HepG2 (cell line): ENCODE measurements around the gene NUP58. TPM values are rescaled to one million over a fixed set of nuclear protein-coding genes. Genes with fewer than 3 reads are reported as not detected.

Source experiments
- ARNTL ChIP-seq: sonication (generic); formaldehyde crosslinking; IDR thresholded peaks from 2 replicates; pipeline ENCODE4 v1.4.0; 2020; ENCODE audit warnings: mild to moderate bottlenecking, missing genetic modification reagents
- EHMT2 ChIP-seq: fragments of 200-600 bp; sonication (generic); IDR thresholded peaks from 2 replicates; pipeline ENCODE4 v1.7.0; 2017; ENCODE audit warnings: antibody characterized with exemption, low read depth, low read length, borderline replicate concordance
- MED13 ChIP-seq: sonication (generic); formaldehyde crosslinking; IDR thresholded peaks from 2 replicates; pipeline ENCODE4 v1.5.0; 2020; ENCODE audit warnings: missing genetic modification reagents
- MTF2 ChIP-seq: sonication (generic); formaldehyde crosslinking; IDR thresholded peaks from 2 replicates; pipeline ENCODE4 v1.5.0; 2020; ENCODE audit warnings: missing genetic modification reagents, borderline replicate concordance
- NPAS2 ChIP-seq: sonication (generic); formaldehyde crosslinking; IDR thresholded peaks from 2 replicates; pipeline ENCODE4 v1.8.0; 2022; ENCODE audit warnings: mild to moderate bottlenecking, missing genetic modification reagents, borderline replicate concordance
- PITX1 ChIP-seq: sonication (generic); formaldehyde crosslinking; IDR thresholded peaks from 2 replicates; pipeline ENCODE4 v1.5.1; 2020; ENCODE audit warnings: mild to moderate bottlenecking, missing genetic modification reagents
- RAD21 ChIP-seq: fragments of 450-650 bp; formaldehyde crosslinking; IDR thresholded peaks from 2 replicates; pipeline ENCODE4 v1.5.0; 2020; ENCODE audit warnings: mild to moderate bottlenecking
- SAFB2 ChIP-seq: sonication (generic); formaldehyde crosslinking; IDR thresholded peaks from 2 replicates; pipeline ENCODE4 v1.5.1; 2020; ENCODE audit warnings: missing genetic modification reagents, low read depth, mild to moderate bottlenecking, borderline replicate concordance
- SIN3A ChIP-seq: IDR thresholded peaks from 2 replicates; pipeline ENCODE4 v1.6.1; 2011; ENCODE audit warnings: low read depth, mild to moderate bottlenecking, control low read depth, low read length, borderline replicate concordance
- TBX2 ChIP-seq: sonication (generic); formaldehyde crosslinking; IDR thresholded peaks from 2 replicates; pipeline ENCODE4 v1.5.0; 2020; ENCODE audit warnings: missing genetic modification reagents, mild to moderate bottlenecking, borderline replicate concordance
- TCF7 ChIP-seq: sonication (generic); IDR thresholded peaks from 2 replicates; pipeline ENCODE4 v1.6.1; 2016; ENCODE audit warnings: antibody characterized with exemption, low read depth
- YEATS2 ChIP-seq: sonication (generic); formaldehyde crosslinking; IDR thresholded peaks from 2 replicates; pipeline ENCODE4 v1.4.0; 2020; ENCODE audit warnings: missing genetic modification reagents, borderline replicate concordance
- ZFP36L1 ChIP-seq: sonication (generic); formaldehyde crosslinking; IDR thresholded peaks from 2 replicates; pipeline ENCODE4 v1.8.0; 2022; ENCODE audit warnings: mild to moderate bottlenecking, missing genetic modification reagents, moderate library complexity
- ZFP37 ChIP-seq: sonication (generic); formaldehyde crosslinking; IDR thresholded peaks from 2 replicates; pipeline ENCODE4 v1.4.0; 2020; ENCODE audit warnings: missing genetic modification reagents, borderline replicate concordance
- ZNF367 ChIP-seq: sonication (generic); formaldehyde crosslinking; IDR thresholded peaks from 2 replicates; pipeline ENCODE4 v1.4.0; 2020; ENCODE audit warnings: missing genetic modification reagents, borderline replicate concordance
- ZNF782 ChIP-seq: sonication (generic); formaldehyde crosslinking; IDR thresholded peaks from 2 replicates; pipeline ENCODE4 v1.4.0; 2020; ENCODE audit warnings: missing genetic modification reagents, mild to moderate bottlenecking, borderline replicate concordance
- ZSCAN25 ChIP-seq: sonication (generic); formaldehyde crosslinking; IDR thresholded peaks from 2 replicates; pipeline ENCODE4 v1.8.0; 2022; ENCODE audit warnings: mild to moderate bottlenecking, missing genetic modification reagents
- polyA plus RNA-seq, 8 experiments: library from polyadenylated mRNA; depleted of rRNA in 3 of 8; stranded (reverse) in 7 of 8; unstranded in 1 of 8; fragments of >200 nt; fragmentation: Illumina TruSeq in 4 of 8; extraction: Trizol in 4 of 8; gene quantifications; 2 replicates each; pipeline versions ENCODE4 v1.2.1 to v1.2.3, GENCODE V29; 2011 to 2016; ENCODE audit warnings: low read depth in 4 of 8, missing spikeins in 1 of 8, mixed read lengths in 1 of 8; ENCODE audit not compliant: insufficient read depth in 1 of 8
- total RNA-seq, 5 experiments: library from RNA; depleted of rRNA; stranded (reverse); fragments of >200 nt; fragmentation: Illumina TruSeq; extraction: Trizol; gene quantifications; 2 replicates each; pipeline ENCODE4 v1.2.3, GENCODE V29; 2016; ENCODE audit warnings: low read depth in 1 of 5
- TF ChIP-seq, protein P1 (sequence below): sonication (generic); formaldehyde crosslinking; conservative IDR thresholded peaks from 2 replicates; pipeline ENCODE4 v1.4.0; 2020; ENCODE audit warnings: mild to moderate bottlenecking, missing genetic modification reagents, moderate library complexity
- TF ChIP-seq, protein P2 (sequence below): sonication (generic); formaldehyde crosslinking; IDR thresholded peaks from 2 replicates; pipeline ENCODE4 v1.5.0; 2020; ENCODE audit warnings: missing genetic modification reagents, mild to moderate bottlenecking, borderline replicate concordance
- TF ChIP-seq, protein P3 (sequence below): sonication (generic); formaldehyde crosslinking; IDR thresholded peaks from 2 replicates; pipeline ENCODE4; 2020; ENCODE audit warnings: missing genetic modification reagents, mild to moderate bottlenecking, borderline replicate concordance
- TF ChIP-seq, protein P4 (sequence below): IDR thresholded peaks from 2 replicates; pipeline ENCODE4 v1.6.1; 2012; ENCODE audit warnings: inconsistent platforms

Gene NUP58
- total and polyA plus RNA-seq, 2 of the 13 experiments (the other 11 are each of a cell fraction or from before 2014, with no cell fraction given): 45.4 to 46.5 TPM

DNA sequence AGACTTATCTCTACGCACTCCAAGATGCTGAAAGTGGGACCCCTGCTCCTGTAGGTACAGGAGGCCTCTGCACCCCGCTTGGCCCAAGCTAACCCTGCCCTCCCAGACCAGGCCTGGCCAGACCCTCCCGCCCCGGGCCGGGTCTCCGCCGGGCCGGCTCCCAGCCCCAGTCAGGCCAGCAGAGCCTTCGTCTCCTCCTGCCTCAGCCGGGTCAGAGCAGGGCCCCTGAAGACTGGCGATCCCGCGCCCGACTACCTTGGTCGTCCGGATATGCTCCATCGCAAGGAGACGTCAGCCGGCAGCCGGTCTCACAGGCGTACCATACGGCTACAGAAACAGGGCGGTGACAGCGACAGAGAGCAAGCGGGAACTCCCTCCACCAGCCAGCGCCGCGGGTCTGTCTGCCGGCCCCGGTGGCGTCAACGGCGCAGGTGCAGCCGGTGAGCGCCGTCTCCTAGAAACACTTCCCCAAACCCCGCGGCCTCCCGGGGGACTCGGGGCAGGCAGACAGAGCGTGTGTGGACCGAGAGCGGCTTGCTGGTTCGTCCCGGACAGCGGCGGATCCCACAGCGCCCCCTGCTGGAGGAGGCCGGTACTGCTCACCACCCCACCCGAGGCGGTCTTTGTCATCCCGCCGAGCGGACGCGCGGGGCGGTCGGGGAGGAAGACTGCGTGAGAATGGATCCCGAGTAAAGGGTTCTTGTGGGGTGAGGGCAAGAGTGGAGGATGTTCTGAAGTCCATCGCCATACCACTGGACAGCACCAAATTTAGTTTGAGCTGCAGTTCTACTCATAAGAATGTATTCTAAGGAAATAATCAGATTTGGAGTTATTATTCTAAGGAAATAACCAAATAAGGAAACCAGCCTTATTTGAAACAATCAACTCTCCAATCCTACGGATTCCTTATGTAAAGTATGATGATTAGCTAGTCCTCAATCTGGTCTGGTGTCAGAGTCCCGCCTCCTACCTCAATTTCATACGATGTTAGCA is 14.2 kb upstream of the NUP58 start, which contains the start of gene MTMR6 (continued):
- TF ChIP-seq, protein P1, sequence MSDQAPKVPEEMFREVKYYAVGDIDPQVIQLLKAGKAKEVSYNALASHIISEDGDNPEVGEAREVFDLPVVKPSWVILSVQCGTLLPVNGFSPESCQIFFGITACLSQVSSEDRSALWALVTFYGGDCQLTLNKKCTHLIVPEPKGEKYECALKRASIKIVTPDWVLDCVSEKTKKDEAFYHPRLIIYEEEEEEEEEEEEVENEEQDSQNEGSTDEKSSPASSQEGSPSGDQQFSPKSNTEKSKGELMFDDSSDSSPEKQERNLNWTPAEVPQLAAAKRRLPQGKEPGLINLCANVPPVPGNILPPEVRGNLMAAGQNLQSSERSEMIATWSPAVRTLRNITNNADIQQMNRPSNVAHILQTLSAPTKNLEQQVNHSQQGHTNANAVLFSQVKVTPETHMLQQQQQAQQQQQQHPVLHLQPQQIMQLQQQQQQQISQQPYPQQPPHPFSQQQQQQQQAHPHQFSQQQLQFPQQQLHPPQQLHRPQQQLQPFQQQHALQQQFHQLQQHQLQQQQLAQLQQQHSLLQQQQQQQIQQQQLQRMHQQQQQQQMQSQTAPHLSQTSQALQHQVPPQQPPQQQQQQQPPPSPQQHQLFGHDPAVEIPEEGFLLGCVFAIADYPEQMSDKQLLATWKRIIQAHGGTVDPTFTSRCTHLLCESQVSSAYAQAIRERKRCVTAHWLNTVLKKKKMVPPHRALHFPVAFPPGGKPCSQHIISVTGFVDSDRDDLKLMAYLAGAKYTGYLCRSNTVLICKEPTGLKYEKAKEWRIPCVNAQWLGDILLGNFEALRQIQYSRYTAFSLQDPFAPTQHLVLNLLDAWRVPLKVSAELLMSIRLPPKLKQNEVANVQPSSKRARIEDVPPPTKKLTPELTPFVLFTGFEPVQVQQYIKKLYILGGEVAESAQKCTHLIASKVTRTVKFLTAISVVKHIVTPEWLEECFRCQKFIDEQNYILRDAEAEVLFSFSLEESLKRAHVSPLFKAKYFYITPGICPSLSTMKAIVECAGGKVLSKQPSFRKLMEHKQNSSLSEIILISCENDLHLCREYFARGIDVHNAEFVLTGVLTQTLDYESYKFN (CRISPR knock-in tag): 0 out of 2 replicates have a peak, but pooled peaks have one; percentile 24
- TF ChIP-seq, protein P2, sequence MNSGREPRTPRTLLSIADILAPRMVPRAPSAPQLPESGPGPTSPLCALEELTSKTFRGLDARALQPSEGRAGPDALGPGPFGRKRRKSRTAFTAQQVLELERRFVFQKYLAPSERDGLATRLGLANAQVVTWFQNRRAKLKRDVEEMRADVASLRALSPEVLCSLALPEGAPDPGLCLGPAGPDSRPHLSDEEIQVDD: peak; percentile 73; the same call in 1 of the 2 replicates
- TF ChIP-seq EHMT2 (no peak), ZSCAN25 (CRISPR knock-in tag) (no peak), YEATS2 (no peak; the same call in 1 of the 2 replicates), ZFP36L1 (CRISPR knock-in tag) (0 out of 2 replicates have a peak, but pooled peaks have one; percentile 58), ZNF782 (CRISPR knock-in tag) (peak; percentile 63; the same call in 1 of the 2 replicates), PITX1 (CRISPR knock-in tag) (peak; percentile 12; the same call in 1 of the 2 replicates), ZNF367 (CRISPR knock-in tag) (no peak), RAD21 (CRISPR knock-in tag) (peak; percentile 76), NPAS2 (CRISPR knock-in tag) (no peak), ZFP37 (CRISPR knock-in tag) (no peak), TCF7 (no peak), MED13 (no peak), TBX2 (CRISPR knock-in tag) (peak; percentile 63; the same call in 1 of the 2 replicates), ARNTL (CRISPR knock-in tag) (0 out of 2 replicates have a peak, but pooled peaks have one; percentile 36), SAFB2 (CRISPR knock-in tag) (no peak), MTF2 (no peak), SIN3A (peak; percentile 64; the same call in 1 of the 2 replicates)
- TF ChIP-seq, protein P3, sequence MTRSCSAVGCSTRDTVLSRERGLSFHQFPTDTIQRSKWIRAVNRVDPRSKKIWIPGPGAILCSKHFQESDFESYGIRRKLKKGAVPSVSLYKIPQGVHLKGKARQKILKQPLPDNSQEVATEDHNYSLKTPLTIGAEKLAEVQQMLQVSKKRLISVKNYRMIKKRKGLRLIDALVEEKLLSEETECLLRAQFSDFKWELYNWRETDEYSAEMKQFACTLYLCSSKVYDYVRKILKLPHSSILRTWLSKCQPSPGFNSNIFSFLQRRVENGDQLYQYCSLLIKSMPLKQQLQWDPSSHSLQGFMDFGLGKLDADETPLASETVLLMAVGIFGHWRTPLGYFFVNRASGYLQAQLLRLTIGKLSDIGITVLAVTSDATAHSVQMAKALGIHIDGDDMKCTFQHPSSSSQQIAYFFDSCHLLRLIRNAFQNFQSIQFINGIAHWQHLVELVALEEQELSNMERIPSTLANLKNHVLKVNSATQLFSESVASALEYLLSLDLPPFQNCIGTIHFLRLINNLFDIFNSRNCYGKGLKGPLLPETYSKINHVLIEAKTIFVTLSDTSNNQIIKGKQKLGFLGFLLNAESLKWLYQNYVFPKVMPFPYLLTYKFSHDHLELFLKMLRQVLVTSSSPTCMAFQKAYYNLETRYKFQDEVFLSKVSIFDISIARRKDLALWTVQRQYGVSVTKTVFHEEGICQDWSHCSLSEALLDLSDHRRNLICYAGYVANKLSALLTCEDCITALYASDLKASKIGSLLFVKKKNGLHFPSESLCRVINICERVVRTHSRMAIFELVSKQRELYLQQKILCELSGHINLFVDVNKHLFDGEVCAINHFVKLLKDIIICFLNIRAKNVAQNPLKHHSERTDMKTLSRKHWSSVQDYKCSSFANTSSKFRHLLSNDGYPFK (CRISPR knock-in tag): peak; percentile 80
- TF ChIP-seq, protein P4, sequence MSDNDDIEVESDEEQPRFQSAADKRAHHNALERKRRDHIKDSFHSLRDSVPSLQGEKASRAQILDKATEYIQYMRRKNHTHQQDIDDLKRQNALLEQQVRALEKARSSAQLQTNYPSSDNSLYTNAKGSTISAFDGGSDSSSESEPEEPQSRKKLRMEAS: peak; percentile 59; the same call in 1 of the 2 replicates
